GM21447 (cell line): ENCODE results near the gene CSF1.

Source experiments
- ATAC-seq: cut with Tn5 transposase; IDR thresholded peaks from one replicate; pipeline ENCODE4 v1.9.1; 2021; ENCODE audit not compliant: unreplicated experiment

CSF1 gene

DNA sequence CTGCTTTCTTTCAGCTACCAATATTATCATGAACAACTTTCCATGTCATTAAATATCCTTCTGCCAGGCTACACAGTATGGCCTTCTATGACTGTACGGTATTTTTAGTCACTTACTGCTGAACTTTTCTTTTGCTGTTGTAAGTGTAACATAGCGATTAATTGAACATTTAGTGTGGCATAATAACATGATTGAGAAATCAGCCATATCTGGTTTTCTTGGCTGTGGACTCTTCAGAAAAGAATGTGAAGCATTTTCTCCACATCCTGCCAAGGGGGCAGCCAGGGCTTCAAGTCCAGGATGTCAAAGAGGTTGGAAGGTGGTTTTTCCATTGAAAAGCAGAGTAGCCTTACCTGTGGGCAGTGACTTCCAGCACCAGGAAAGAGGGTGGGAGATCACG is 65.1 kb downstream of the CSF1 start:
- no peak for ATAC-seq

DNA sequence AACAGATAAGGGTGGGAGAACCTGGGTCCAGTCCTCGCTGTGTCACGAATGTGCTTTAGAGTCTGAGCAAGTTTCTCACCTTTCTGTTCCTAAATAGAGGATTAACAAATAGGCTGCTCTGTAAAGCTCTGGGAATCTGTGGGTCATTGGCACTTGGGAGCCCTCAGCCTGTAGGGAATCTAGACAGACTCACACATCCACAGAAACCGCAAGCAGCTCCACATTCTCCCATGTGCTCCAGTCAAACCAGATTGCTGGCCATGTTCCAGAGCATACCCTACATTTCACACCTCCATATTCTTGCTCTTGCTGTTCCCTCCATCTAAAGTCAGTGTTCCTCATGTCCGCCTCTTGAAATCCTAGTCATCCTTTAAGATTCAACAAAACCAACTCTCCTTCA is 66.1 kb downstream of the CSF1 start:
- ATAC-seq, result no peak

DNA sequence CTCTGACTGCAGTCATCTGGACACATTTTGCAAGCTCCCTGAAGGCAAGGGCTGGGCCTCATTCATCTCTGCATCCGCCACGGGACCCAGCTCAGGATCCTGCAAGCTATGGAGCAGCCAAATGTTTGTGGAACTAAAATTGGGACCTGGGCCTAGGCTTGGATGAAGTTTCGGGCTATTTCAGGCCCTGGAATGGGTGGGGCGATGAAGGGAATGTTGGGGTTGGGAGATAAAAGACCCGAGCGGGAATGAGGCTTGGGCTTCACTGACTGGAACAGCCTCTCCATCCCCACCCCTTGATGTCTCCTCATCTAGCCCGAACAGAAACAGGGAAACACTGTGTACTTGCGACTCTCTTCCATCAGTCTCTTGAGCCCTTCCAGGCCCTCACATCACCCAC is 66.6 kb downstream of the CSF1 start:
- ATAC-seq, result no peak

DNA sequence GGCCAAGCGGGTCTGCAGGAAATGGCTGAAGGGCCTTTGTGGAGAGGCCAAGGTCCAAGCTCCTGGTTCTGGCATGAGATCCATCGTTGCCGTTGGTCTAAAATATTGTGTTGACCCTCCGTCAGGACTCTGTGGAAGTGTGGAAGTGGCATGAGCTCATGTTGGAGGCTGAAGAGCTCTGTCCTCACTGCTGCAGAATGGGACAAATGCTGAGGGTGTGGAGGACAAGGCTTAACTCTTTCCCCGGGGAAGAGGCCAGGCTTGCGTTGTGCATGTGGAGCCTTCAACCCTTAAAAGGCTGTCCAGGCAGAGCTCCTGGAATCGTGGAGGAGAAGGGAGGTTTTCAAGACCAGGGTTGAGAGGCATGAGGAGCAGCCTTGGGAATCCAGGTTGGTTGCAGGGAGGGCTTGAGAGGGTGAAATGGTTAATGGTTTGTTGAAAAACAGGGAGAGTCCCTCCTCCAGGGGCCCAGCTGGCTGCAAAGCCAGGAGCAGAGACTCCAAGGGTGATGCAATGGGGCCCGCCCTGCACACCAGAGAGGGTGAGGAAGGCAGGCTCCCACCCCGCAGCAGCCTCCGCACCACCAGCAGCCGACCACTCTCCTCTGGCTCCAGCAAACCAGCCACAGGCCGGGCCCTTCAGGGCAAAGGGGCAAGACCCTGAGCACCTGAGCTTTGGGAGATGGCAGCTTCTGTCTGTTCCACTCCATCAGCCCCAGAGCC is 67.2 kb downstream of the CSF1 start:
- ATAC-seq, result no peak

DNA sequence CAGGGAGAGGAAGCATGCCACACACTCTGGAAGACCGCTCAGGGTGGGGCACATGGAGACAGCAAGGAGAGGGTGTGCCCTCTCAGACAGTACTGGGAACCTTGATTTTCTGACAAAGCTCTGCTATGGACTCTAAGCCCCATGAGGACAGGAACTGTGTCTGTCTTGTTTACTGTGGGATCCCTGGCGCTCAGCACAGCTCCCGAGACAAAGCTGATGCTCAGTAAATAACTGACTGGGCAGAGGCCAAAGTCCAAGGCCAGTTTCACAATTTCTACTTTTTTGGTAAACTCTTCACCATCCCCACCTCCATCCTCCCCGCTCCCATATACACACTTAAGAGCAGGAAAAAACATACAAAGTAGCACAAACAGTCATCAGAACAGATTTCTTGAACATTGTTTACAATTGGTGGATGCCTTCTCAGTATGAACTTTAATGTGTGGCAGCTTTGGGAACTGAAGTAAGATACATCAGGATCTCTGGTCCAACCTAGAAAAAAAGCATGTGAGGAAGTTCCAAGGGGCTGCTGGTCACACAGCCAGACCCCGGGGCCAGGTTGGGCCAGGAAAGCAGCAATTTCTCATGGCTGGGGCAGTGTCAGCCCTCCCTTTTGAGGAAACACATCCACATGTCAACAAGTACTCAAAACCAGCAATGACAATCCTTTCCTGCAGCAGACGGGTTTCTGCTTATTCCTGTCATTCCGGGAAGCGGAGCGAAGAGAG is 68.3 kb downstream of the CSF1 start:
- no peak for ATAC-seq

DNA sequence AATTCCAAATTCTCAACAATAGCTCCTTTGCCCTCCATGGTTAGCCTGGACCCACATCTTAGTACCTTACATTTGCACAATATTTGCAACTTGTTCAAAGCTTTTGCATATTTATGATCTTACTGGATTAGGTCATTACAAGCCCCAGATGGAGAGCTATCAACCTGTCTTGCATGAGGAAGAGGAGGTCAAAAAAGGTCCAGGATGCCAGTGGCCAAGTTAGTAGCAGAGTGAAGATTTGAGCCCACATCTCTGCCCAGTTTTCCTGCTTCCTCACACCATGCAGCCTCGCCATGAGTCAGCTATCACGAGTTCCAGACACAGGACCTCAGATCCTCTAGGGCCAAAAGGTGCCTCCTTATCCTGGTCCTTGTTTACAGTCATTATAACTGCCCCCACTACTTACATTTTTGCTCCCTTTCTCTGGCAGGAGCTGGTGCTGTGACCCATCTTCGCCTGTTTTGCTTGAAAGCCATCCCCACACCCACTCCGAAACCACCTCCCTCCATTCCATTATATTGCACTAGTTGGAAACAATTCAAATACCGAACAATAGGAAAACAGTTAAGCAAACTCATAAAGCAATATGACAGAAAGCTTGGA is 68.9 kb downstream of the CSF1 start:
- no peak for ATAC-seq
